Heart left ventricle (tissue), 11 donors: Measurements from ENCODE around the gene IKBKG. TPM values are rescaled to one million over a fixed set of nuclear protein-coding genes. Genes with fewer than 3 reads are reported as not detected.

Experiments
- polyA plus RNA-seq, 2 donors: library from polyadenylated mRNA; stranded (reverse); fragments of 200-250 nt; gene quantifications; one replicate each; pipeline ENCODE4 v1.2.3, GENCODE V29; 2013
- total RNA-seq, 9 donors: library from RNA; depleted of rRNA in 2 of 9; stranded (reverse); fragments of >200 nt in 2 of 9; fragmentation: NEBNext Ultra II Directional in 3 of 9; extraction: Animal tissue kit (Norgen Biotek cat#: 25700) in 3 of 9; gene quantifications; one replicate each; pipeline versions ENCODE4 v1.1.0 to v1.2.4, GENCODE V29; 2016 to 2023
- donor health status: ischemic (EF 13 %, LVEDD 7.1; RV severe dilation, severe dysfunction).
- donor health status: healthy with polysubstance abuse.
- donor health status: DM: no; HTN: yes; CAD: no.
- donor health status: DM: no; HTN: no; CAD: no.
- donor health status: ischemic (EF 25% LVEDD 5.7; RV mildly dilated, moderate dysfunction).
- donor health status: healthy.
- donor health status: DM: yes; HTN: yes; CAD: no.
- donor health status: PGD.
- donor health status: nonischemic (EF 23%, LVEDD 6.1; RV moderate dilation, normal function).

The IKBKG gene
- total and polyA plus RNA-seq, 11 donors = 7.1 to 29.4 (median 15.3) TPM

Other genes starting within 250 kb of the IKBKG start
- gene FLNA, start 173.0 kb upstream of the IKBKG start, total RNA-seq = 100 to 1,000 TPM; 155 to 465 (median 234) TPM
- gene FLNA, start 173.0 kb upstream of the IKBKG start, polyA plus RNA-seq = 100 to 1,000 TPM; 226 to 274 TPM
- gene EMD, start 168.3 kb upstream of the IKBKG start, total RNA-seq = 10 to 100 TPM; 37.6 to 76.8 (median 52.8) TPM
- gene EMD, start 168.3 kb upstream of the IKBKG start, polyA plus RNA-seq = 100 to 1,000 TPM in 1 of 2 donors, 10 to 100 TPM in 1; 71.9 to 152 TPM
- gene RPL10, start 149.2 kb upstream of the IKBKG start, total RNA-seq = 1,000 to 10,000 TPM; 1,381 to 3,072 (median 2,052) TPM
- 1,000 to 10,000 TPM; 2,362 to 5,995 TPM for gene RPL10, start 149.2 kb upstream of the IKBKG start, polyA plus RNA-seq
- 100 to 1,000 TPM in 2 of 9 donors, 10 to 100 TPM in 7; 26.7 to 117 (median 43.8) TPM for gene DNASE1L1, start 138.4 kb upstream of the IKBKG start, total RNA-seq
- 10 to 100 TPM; 27.7 to 57.1 TPM for gene DNASE1L1, start 138.4 kb upstream of the IKBKG start, polyA plus RNA-seq
- gene TAFAZZIN, start 136.1 kb upstream of the IKBKG start, total RNA-seq = 10 to 100 TPM; 29.1 to 38.6 (median 34.5) TPM
- gene TAFAZZIN, start 136.1 kb upstream of the IKBKG start, polyA plus RNA-seq = 10 to 100 TPM; 27.2 to 51.1 TPM
- 100 to 1,000 TPM in 2 of 9 donors, 10 to 100 TPM in 7; 67.7 to 127 (median 84.2) TPM for gene ATP6AP1, start 118.9 kb upstream of the IKBKG start, total RNA-seq
- 100 to 1,000 TPM in 1 of 2 donors, 10 to 100 TPM in 1; 33.8 to 111 TPM for gene ATP6AP1, start 118.9 kb upstream of the IKBKG start, polyA plus RNA-seq
- gene GDI1, start 110.5 kb upstream of the IKBKG start, total RNA-seq = 100 to 1,000 TPM in 2 of 9 donors, 10 to 100 TPM in 7; 73.6 to 105 (median 92.2) TPM
- 100 to 1,000 TPM in 1 of 2 donors, 10 to 100 TPM in 1; 77.1 to 152 TPM for gene GDI1, start 110.5 kb upstream of the IKBKG start, polyA plus RNA-seq
- 10 to 100 TPM; 27.7 to 65.1 (median 41.2) TPM for gene FAM50A, start 103.5 kb upstream of the IKBKG start, total RNA-seq
- 100 to 1,000 TPM; 118 to 119 TPM for gene FAM50A, start 103.5 kb upstream of the IKBKG start, polyA plus RNA-seq
- 10 to 100 TPM in 7 of 9 donors, 1 to 10 TPM in 2; 4.7 to 46.6 (median 15.3) TPM for gene PLXNA3, start 89.3 kb upstream of the IKBKG start, total RNA-seq
- 10 to 100 TPM in 1 of 2 donors, 1 to 10 TPM in 1; 8.7 to 12.2 TPM for gene PLXNA3, start 89.3 kb upstream of the IKBKG start, polyA plus RNA-seq
- gene LAGE3, start 68.3 kb upstream of the IKBKG start, total RNA-seq = 10 to 100 TPM; 16.2 to 23.6 (median 18.9) TPM
- gene LAGE3, start 68.3 kb upstream of the IKBKG start, polyA plus RNA-seq = 10 to 100 TPM; 15.1 to 26.8 TPM
- 10 to 100 TPM; 40.6 to 92.8 (median 53.7) TPM for gene UBL4A, start 61.0 kb upstream of the IKBKG start, total RNA-seq
- gene UBL4A, start 61.0 kb upstream of the IKBKG start, polyA plus RNA-seq = 10 to 100 TPM; 34.6 to 72.8 TPM
- gene SLC10A3, start 57.0 kb upstream of the IKBKG start, total RNA-seq = 10 to 100 TPM in 8 of 9 donors, 1 to 10 TPM in 1; 8.3 to 33.3 (median 15.5) TPM
- 10 to 100 TPM; 12.2 to 50.6 TPM for gene SLC10A3, start 57.0 kb upstream of the IKBKG start, polyA plus RNA-seq
- 10 to 100 TPM; 36.2 to 82.6 (median 48.6) TPM for gene FAM3A, start 31.4 kb upstream of the IKBKG start, total RNA-seq
- 10 to 100 TPM; 66.1 to 72.2 TPM for gene FAM3A, start 31.4 kb upstream of the IKBKG start, polyA plus RNA-seq
- gene G6PD, start 774 bp upstream of the IKBKG start, total RNA-seq = 10 to 100 TPM in 5 of 9 donors, 1 to 10 TPM in 4; 7.2 to 41.3 (median 11.2) TPM
- gene G6PD, start 774 bp upstream of the IKBKG start, polyA plus RNA-seq = 10 to 100 TPM in 1 of 2 donors, 1 to 10 TPM in 1; 5.9 to 20.5 TPM
- not detected for gene CTAG1A, start 37.5 kb downstream of the IKBKG start, total RNA-seq
- not detected for gene CTAG1A, start 37.5 kb downstream of the IKBKG start, polyA plus RNA-seq
- not detected for gene CTAG1B, start 71.7 kb downstream of the IKBKG start, total RNA-seq
- not detected for gene CTAG1B, start 71.7 kb downstream of the IKBKG start, polyA plus RNA-seq
- gene CTAG2, start 106.0 kb downstream of the IKBKG start, total RNA-seq = under 1 TPM in 1 of 9 donors, not detected in 8; 0.61 TPM
- not detected for gene CTAG2, start 106.0 kb downstream of the IKBKG start, polyA plus RNA-seq
- gene GAB3, start 203.5 kb downstream of the IKBKG start, total RNA-seq = 10 to 100 TPM; 11.5 to 29.0 (median 18.6) TPM
- 10 to 100 TPM in 1 of 2 donors, 1 to 10 TPM in 1; 7.2 to 12.3 TPM for gene GAB3, start 203.5 kb downstream of the IKBKG start, polyA plus RNA-seq
- 10 to 100 TPM; 12.9 to 31.0 (median 23.6) TPM for gene DKC1, start 215.2 kb downstream of the IKBKG start, total RNA-seq
- 10 to 100 TPM; 13.7 to 31.9 TPM for gene DKC1, start 215.2 kb downstream of the IKBKG start, polyA plus RNA-seq